ENCODE results near the gene SLC25A43. TPM values are rescaled to one million over a fixed set of nuclear protein-coding genes. Genes with fewer than 3 reads are reported as not detected.

The SLC25A43 gene
- total RNA-seq, 4 donors from 2014 or later, result 28.1 to 44.5 (median 35.9) TPM

- DNase-seq (ENCODE audit: low spot score in 2 of 2), result no peak
- WGBS, 2 donors, result 31 to 53% methylated on average over 2 of the region's 2 CpGs
- intact Hi-C loops (cut with DNase I; ENCODE audit: low total_unique reads), result no loop called here
- no peak overlapping the region for H3K4me3 ChIP-seq (ENCODE audit: low read depth, poor library complexity, severe bottlenecking)
- TF ChIP-seq CTCF (IDR thresholded peaks at IDR 0.05) (no peak), POLR2A (IDR thresholded peaks at IDR 0.05) (no peak)
These were observed 104.3 kb downstream of the SLC25A43 start for GRCh38 chrX:119503484-119503861.

Other genes with a start within 250 kb of the SLC25A43 start
- gene PGRMC1, start 163.1 kb upstream of the SLC25A43 start, total RNA-seq, result 100 to 1,000 TPM in 2 of 4 donors, 10 to 100 TPM in 2; 63.3 to 122 (median 96.2) TPM
- gene SLC25A5, start 69.1 kb downstream of the SLC25A43 start, total RNA-seq, result 100 to 1,000 TPM; 226 to 449 (median 361) TPM
- gene STEEP1, start 166.1 kb downstream of the SLC25A43 start, total RNA-seq, result 10 to 100 TPM; 25.9 to 29.4 (median 27.8) TPM
- 10 to 100 TPM; 20.6 to 24.4 (median 22.4) TPM for gene UBE2A, start 175.2 kb downstream of the SLC25A43 start, total RNA-seq
- gene NKRF, start 207.1 kb downstream of the SLC25A43 start, total RNA-seq, result 10 to 100 TPM in 2 of 4 donors, 1 to 10 TPM in 2; 8.9 to 16.6 (median 10.4) TPM

Data from lower leg skin (tissue), 4 donors.